Smooth muscle cell of the brain vasculature (primary cell): ENCODE results near the gene HOMER2.

Experiments used
- DNase-seq: peaks from one replicate; pipeline ENCODE4 v3.0.0-alpha.2; 2012; ENCODE audit warnings: low read depth, low spot score

Gene HOMER2

DNA sequence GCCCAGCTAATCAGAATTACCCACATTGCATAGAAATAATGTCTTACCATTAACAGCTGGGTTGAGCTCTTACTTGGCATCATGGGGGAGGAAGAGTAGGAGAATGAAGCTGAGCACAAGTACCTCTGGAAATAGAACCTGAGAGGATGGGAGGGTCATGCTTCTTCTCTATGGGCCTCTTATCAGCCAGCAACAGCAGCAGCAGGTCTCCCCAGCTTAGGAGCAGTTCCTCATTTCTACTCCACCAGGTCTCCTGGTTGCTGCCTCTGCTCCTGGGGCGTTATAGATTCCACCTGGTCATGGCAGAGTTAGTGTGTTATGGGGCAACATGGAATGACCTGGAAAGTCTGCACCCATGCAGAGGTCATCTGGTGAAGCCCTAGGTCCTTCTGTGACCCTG, 150.0 kb downstream of the HOMER2 start:
- DNase-seq, result no peak

DNA sequence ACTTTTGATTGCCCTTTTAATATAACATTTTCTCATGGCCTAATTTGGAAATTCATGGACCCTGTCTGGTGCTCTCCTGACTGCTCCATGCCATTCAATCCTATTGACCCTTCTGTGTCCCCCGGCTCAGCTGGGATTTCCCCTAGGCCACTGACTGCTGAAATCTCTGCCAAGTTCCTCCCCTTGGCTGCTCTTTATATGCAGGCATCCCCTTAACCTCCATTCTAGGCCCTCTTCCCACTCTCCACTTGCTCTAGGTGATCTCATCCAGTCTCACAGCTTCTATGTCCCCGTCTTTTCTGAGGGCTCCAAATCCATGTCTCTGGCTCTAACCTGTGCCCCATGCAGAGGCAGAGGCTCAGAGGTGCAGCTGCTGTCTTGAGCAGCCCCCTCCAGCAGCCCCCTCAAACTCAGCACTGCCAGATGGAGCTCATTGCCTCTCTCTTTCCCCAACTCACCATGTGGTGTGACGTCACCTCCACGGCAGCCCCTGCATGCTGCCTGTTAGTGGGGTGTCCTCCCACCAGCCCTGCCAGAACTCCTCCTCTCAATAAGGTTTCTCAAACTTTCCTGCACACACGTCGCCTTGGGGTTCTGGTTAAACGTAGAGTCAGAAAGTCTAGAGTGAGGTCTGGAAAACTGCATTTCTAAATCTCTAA, 153.2 kb downstream of the HOMER2 start:
- DNase-seq, result no peak
